GM18498 (cell line): ENCODE data around the gene PYGB.
"Not testable (repeated sequence)": the region's sequence is repeated elsewhere in the genome, so short reads cannot be mapped to it uniquely, and the experiment has no call there.

Experiments
- ATAC-seq: cut with Tn5 transposase; IDR thresholded peaks from one replicate; pipeline ENCODE4 v1.9.1; 2021; ENCODE audit warnings: mild to moderate bottlenecking, moderate library complexity; ENCODE audit not compliant: unreplicated experiment

PYGB gene

GRCh38 chr20:25229486-25230165 lies 18.3 kb upstream of the PYGB start:
- peak; percentile 19 for ATAC-seq

GRCh38 chr20:25230166-25230831 lies 17.6 kb upstream of the PYGB start:
- peak; percentile 70 for ATAC-seq

GRCh38 chr20:25233016-25233772 lies 14.7 kb upstream of the PYGB start:
- ATAC-seq: no peak

GRCh38 chr20:25234009-25234849 lies 13.7 kb upstream of the PYGB start:
- not testable (repeated sequence) for ATAC-seq

- no peak for ATAC-seq
These were observed 11.2 kb upstream of the PYGB start for GRCh38 chr20:25236450-25237304.

- ATAC-seq: no peak
These were observed 10.1 kb upstream of the PYGB start for GRCh38 chr20:25237610-25238318.

GRCh38 chr20:25238319-25239037 lies 9.4 kb upstream of the PYGB start:
- no peak for ATAC-seq

- no peak for ATAC-seq
These were observed 8.2 kb upstream of the PYGB start for GRCh38 chr20:25239387-25240370.

- not testable (repeated sequence) for ATAC-seq
These were observed 6.8 kb upstream of the PYGB start for GRCh38 chr20:25240851-25241658.

GRCh38 chr20:25241659-25241955 lies 6.3 kb upstream of the PYGB start:
- not testable (repeated sequence) for ATAC-seq

- ATAC-seq: no peak
These were observed 5.7 kb upstream of the PYGB start for GRCh38 chr20:25242231-25242630.

GRCh38 chr20:25243416-25243979 lies 4.4 kb upstream of the PYGB start:
- ATAC-seq: no peak

GRCh38 chr20:25244976-25245375 lies 2.9 kb upstream of the PYGB start:
- no peak for ATAC-seq

GRCh38 chr20:25245461-25245860 lies 2.4 kb upstream of the PYGB start:
- ATAC-seq: no peak

GRCh38 chr20:25246182-25246999 lies 1.5 kb upstream of the PYGB start:
- no peak for ATAC-seq

GRCh38 chr20:25247000-25247517 lies 826 bp upstream of the PYGB start:
- no peak for ATAC-seq
